ENCODE data around the gene FLII. TPM values are rescaled to one million over a fixed set of nuclear protein-coding genes. Genes with fewer than 3 reads are reported as not detected.

FLII gene
- total RNA-seq, 4 donors from 2014 or later, result 365 to 919 (median 428) TPM

- Histone ChIP-seq H3K27me3 (no peaks in the 10 kb centered on the region), H3K36me3 (peaks cover 0 to 46% (median 21%) of the 10 kb centered on the region in 4 donors), H3K4me1 (peaks cover 12 to 18% (median 15%) of the 10 kb centered on the region in 4 donors), H3K4me3 (no peak overlapping the region), H3K9me3 (no peaks in the 10 kb centered on the region), H3K27ac (no peak overlapping the region)
- intact Hi-C loops (cut with DNase I; ENCODE audit: low total_unique reads), result no loop called here
- TF ChIP-seq EP300 (IDR thresholded peaks at IDR 0.05; ENCODE audit: low read depth), result no peak
- 90% methylated on average over 16 of the region's 16 CpGs; no CpG with 5 or more reads in 1 of the 2 donors for whole genome bisulfite sequencing, 2 donors (ENCODE audit: low coverage in 1 of 2)
- in situ Hi-C loops (cut with MboI; ENCODE audit: low pct_ligation_motif_present in 1 of 4, low pct_unique_long_range_greater_than_20kb in 1 of 4, low sequenced_read_pairs in 3 of 4), result no loop called here
- no peak for DNase-seq
These were observed 5.2 kb downstream of the FLII start for GRCh38 chr17:18253187-18253884.

DNA sequence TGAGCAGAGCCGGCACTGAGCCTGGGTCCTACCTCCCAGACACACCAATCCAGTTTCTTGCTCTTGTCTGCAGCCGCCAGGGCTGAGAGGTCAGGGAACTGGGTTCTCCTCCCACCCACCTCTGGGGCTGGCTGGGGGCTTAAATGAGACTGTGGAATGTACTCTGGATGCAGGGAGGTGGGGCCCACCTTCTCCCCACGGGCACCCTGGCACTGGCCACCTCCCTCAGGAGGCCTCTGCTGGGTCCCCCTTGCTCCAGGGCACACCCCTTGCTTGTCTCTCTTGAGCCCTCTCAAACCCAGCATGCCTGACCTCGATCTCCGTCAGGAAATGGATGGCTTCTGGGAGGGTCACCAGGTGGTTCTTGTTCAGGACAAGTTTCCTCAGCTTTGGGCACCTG is 6.4 kb downstream of the FLII start:
- Histone ChIP-seq H3K9me3 (no peaks in the 10 kb centered on the region), H3K36me3 (peaks cover 0 to 46% (median 21%) of the 10 kb centered on the region in 4 donors), H3K4me1 (peaks cover 7 to 21% (median 9%) of the 10 kb centered on the region in 4 donors), H3K4me3 (no peak overlapping the region), H3K27ac (no peak overlapping the region), H3K27me3 (no peaks in the 10 kb centered on the region)
- intact Hi-C loops (cut with DNase I; ENCODE audit: low total_unique reads) (no loop called here), in situ Hi-C loops (cut with MboI; ENCODE audit: low pct_ligation_motif_present in 1 of 4, low pct_unique_long_range_greater_than_20kb in 1 of 4, low sequenced_read_pairs in 3 of 4) (no loop called here)
- no peak for DNase-seq
- 87% methylated on average over 5 of the region's 5 CpGs; no CpG with 5 or more reads in 1 of the 2 donors for WGBS, 2 donors (ENCODE audit: low coverage in 1 of 2)
- TF ChIP-seq EP300 (IDR thresholded peaks at IDR 0.05; ENCODE audit: low read depth) (no peak), POLR2AphosphoS5 (IDR thresholded peaks at IDR 0.05) (no peak), POLR2A (IDR thresholded peaks at IDR 0.05) (no peak)
- TF ChIP-seq, protein P1, sequence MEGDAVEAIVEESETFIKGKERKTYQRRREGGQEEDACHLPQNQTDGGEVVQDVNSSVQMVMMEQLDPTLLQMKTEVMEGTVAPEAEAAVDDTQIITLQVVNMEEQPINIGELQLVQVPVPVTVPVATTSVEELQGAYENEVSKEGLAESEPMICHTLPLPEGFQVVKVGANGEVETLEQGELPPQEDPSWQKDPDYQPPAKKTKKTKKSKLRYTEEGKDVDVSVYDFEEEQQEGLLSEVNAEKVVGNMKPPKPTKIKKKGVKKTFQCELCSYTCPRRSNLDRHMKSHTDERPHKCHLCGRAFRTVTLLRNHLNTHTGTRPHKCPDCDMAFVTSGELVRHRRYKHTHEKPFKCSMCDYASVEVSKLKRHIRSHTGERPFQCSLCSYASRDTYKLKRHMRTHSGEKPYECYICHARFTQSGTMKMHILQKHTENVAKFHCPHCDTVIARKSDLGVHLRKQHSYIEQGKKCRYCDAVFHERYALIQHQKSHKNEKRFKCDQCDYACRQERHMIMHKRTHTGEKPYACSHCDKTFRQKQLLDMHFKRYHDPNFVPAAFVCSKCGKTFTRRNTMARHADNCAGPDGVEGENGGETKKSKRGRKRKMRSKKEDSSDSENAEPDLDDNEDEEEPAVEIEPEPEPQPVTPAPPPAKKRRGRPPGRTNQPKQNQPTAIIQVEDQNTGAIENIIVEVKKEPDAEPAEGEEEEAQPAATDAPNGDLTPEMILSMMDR (IDR thresholded peaks at IDR 0.05), result no peak

DNA sequence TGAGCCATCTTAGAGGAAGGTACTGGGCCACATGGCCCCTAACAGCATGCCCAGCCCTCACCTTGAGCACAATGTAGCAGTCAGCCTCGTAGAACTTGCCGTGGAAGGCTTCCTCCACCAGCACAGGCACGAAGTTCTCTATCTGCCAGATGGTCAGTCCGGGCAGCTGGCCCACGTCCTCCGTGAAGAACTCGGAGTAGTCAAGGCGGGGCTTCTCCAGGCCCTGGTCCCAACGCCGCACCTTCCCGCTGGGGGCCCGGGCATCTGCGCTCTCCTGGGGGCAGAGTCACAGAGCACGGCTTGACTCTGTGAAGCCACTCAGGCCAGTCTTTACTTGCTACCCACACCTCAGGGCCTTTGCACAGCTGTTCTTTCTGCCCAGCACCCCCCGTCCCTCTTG is 7.3 kb downstream of the FLII start:
- TF ChIP-seq POLR2A (IDR thresholded peaks at IDR 0.05) (no peak), POLR2AphosphoS5 (IDR thresholded peaks at IDR 0.05) (no peak), EP300 (IDR thresholded peaks at IDR 0.05; ENCODE audit: low read depth) (no peak)
- TF ChIP-seq, protein P1 (IDR thresholded peaks at IDR 0.05), result no peak
- intact Hi-C loops (cut with DNase I; ENCODE audit: low total_unique reads) (no loop called here), in situ Hi-C loops (cut with MboI; ENCODE audit: low pct_ligation_motif_present in 1 of 4, low pct_unique_long_range_greater_than_20kb in 1 of 4, low sequenced_read_pairs in 3 of 4) (no loop called here)
- no peak for DNase-seq
- H3K4me3 ChIP-seq, result no peak overlapping the region
- no peaks in the 10 kb centered on the region for H3K27me3 ChIP-seq
- H3K9me3 ChIP-seq, result no peaks in the 10 kb centered on the region
- peaks cover 0 to 46% (median 22%) of the 10 kb centered on the region in 4 donors for H3K36me3 ChIP-seq
- 85% methylated on average over 15 of the region's 15 CpGs; no CpG with 5 or more reads in 1 of the 2 donors for WGBS, 2 donors (ENCODE audit: low coverage in 1 of 2)
- H3K4me1 ChIP-seq, result peaks cover 0 to 19% (median 4%) of the 10 kb centered on the region in 4 donors
- H3K27ac ChIP-seq, result no peak overlapping the region

DNA sequence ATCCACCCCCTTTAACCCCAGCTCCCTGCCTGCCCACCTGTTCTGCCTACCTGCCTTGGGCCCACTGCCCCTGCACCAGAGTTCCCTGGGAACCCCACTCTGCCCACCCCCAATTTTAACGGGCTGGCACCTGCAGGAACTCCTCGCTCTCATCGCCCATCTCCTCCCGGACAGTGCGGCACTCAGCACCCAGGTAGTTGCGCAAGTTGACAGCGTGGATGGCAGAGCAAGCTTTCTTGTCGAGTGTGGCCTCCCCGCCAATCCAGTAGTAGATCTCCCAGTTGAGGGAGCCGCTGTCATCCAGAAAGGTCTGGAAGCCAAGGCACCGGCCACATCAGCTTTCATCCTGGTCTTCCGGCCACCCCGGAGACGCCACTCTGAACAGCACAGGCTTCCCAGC is 7.8 kb downstream of the FLII start:
- H3K9me3 ChIP-seq, result no peaks in the 10 kb centered on the region
- H3K27ac ChIP-seq, result no peak overlapping the region
- WGBS, 2 donors (ENCODE audit: low coverage in 1 of 2), result 94% methylated on average over 14 of the region's 14 CpGs; no CpG with 5 or more reads in 1 of the 2 donors
- TF ChIP-seq POLR2AphosphoS5 (IDR thresholded peaks at IDR 0.05), result no peak
- no peak for TF ChIP-seq EP300 (IDR thresholded peaks at IDR 0.05; ENCODE audit: low read depth)
- no peak for TF ChIP-seq POLR2A (IDR thresholded peaks at IDR 0.05)
- TF ChIP-seq, protein P1 (IDR thresholded peaks at IDR 0.05), result no peak
- DNase-seq, result no peak
- in situ Hi-C loops (cut with MboI; ENCODE audit: low pct_ligation_motif_present in 1 of 4, low pct_unique_long_range_greater_than_20kb in 1 of 4, low sequenced_read_pairs in 3 of 4) (no loop called here), intact Hi-C loops (cut with DNase I; ENCODE audit: low total_unique reads) (no loop called here)
- H3K27me3 ChIP-seq, result no peaks in the 10 kb centered on the region
- H3K4me1 ChIP-seq, result peaks cover 0 to 19% (median 4%) of the 10 kb centered on the region in 4 donors
- peaks cover 0 to 50% (median 26%) of the 10 kb centered on the region in 4 donors for H3K36me3 ChIP-seq
- H3K4me3 ChIP-seq, result no peak overlapping the region

Data from transverse colon (tissue), 4 donors.